Posterior vena cava (tissue), 2 donors: Measurements from ENCODE around the gene PLCB2. TPM values are rescaled to one million over a fixed set of nuclear protein-coding genes. Genes with fewer than 3 reads are reported as not detected.

ENCODE experiments used
- DNase-seq: peaks from one replicate; pipeline ENCODE4 v3.0.0-alpha.2; 2020; ENCODE audit warnings: low spot score
- intact Hi-C, 2 donors: fragments of 100-400 bp; cut with DNase I; formaldehyde crosslinking; loops; one replicate each; pipeline versions ENCODE4 v1.14.1 to v1.14.2; 2022 to 2023
- total RNA-seq, 2 donors: library from RNA; stranded (reverse); fragmentation: NEBNext Ultra II Directional; extraction: Animal tissue kit (Norgen Biotek cat#: 25700); gene quantifications; one replicate each; pipeline ENCODE4 v1.2.1, GENCODE V29; 2021
- donor health status: DM: yes; HTN: yes; CAD: no.
- donor health status: DM: yes; HTN: yes; CAD: no.

PLCB2 gene
- total RNA-seq, 2 donors from 2014 or later: 20.8 to 29.0 TPM

GRCh38 chr15:40293006-40293405 lies 14.7 kb downstream of the PLCB2 start:
- DNase-seq: no peak
- intact Hi-C loops: no loop called here

GRCh38 chr15:40292246-40292645 lies 15.5 kb downstream of the PLCB2 start:
- DNase-seq: no peak
- intact Hi-C loops: no loop called here

- intact Hi-C loops: no loop called here
- no peak for DNase-seq
Measured at GRCh38 chr15:40290918-40291574, 16.7 kb downstream of the PLCB2 start.

- no peak for DNase-seq
- intact Hi-C loops: no loop called here
Measured at GRCh38 chr15:40290545-40290917, 17.2 kb downstream of the PLCB2 start.

- no peak for DNase-seq
- intact Hi-C loops: no loop called here
Measured at GRCh38 chr15:40289140-40289775, 18.5 kb downstream of the PLCB2 start.

GRCh38 chr15:40287968-40288367 lies 19.8 kb downstream of the PLCB2 start:
- intact Hi-C loops: no loop called here

GRCh38 chr15:40287505-40287904 lies 20.2 kb downstream of the PLCB2 start:
- DNase-seq: no peak
- intact Hi-C loops: no loop called here

More at GRCh38 chr15:40287968-40288367, 19.8 kb downstream of the PLCB2 start:
- DNase-seq: no peak

- intact Hi-C loops: no loop called here
Measured at GRCh38 chr15:40286794-40287193, 20.9 kb downstream of the PLCB2 start.

GRCh38 chr15:40286061-40286532 lies 21.6 kb downstream of the PLCB2 start:
- intact Hi-C loops: no loop called here
- DNase-seq: no peak

More at GRCh38 chr15:40286794-40287193, 20.9 kb downstream of the PLCB2 start:
- no peak for DNase-seq

- DNase-seq: no peak
- intact Hi-C loops: no loop called here
Measured at GRCh38 chr15:40285554-40286011, 22.2 kb downstream of the PLCB2 start.

- DNase-seq: no peak
- intact Hi-C loops: no loop called here
Measured at GRCh38 chr15:40285151-40285550, 22.6 kb downstream of the PLCB2 start.

- DNase-seq: no peak
- intact Hi-C loops: no loop called here
Measured at GRCh38 chr15:40283615-40284300, 24.0 kb downstream of the PLCB2 start.

GRCh38 chr15:40282869-40283614 lies 24.7 kb downstream of the PLCB2 start, which contains the start of gene ANKRD63:
Gene ANKRD63 (minus strand): TSS chr15:40283064. CDS start chr15:40282586, 478 bp downstream.
- intact Hi-C loops: no loop called here
- DNase-seq: no peak

- intact Hi-C loops: no loop called here
- DNase-seq: no peak
Measured at GRCh38 chr15:40282147-40282868, 25.4 kb downstream of the PLCB2 start.

- intact Hi-C loops: loop anchor here in 1 of 2 donors (2.0 kb wide), 1 partner anchor 139 kb away; no protein-coding TSS in a partner anchor
- no peak for DNase-seq
Measured at GRCh38 chr15:40281801-40282146, 26.0 kb downstream of the PLCB2 start.

GRCh38 chr15:40281057-40281800 lies 26.5 kb downstream of the PLCB2 start:
- intact Hi-C loops: loop anchor here in 1 of 2 donors (2.0 kb wide), 1 partner anchor 140 kb away; no protein-coding TSS in a partner anchor
- DNase-seq: no peak

GRCh38 chr15:40280260-40281056 lies 27.3 kb downstream of the PLCB2 start:
- no peak for DNase-seq
- intact Hi-C loops: loop anchor here in 1 of 2 donors (2.0 kb wide), 1 partner anchor 140 kb away; no protein-coding TSS in a partner anchor
